OCI-LY1 (cell line): ENCODE data around the gene CD276.

ENCODE experiments used
- H2AFZ ChIP-seq: fragments of 200-600 bp; sonication (generic), shearing (Covaris generic); 2 replicates; pipeline ENCODE4 v1.6.0; 2014; ENCODE audit warnings: antibody characterized with exemption, mild to moderate bottlenecking, low read length
- H3F3A ChIP-seq: fragments of 200-600 bp; sonication (generic), shearing (Covaris generic); 2 replicates; pipeline ENCODE4 v1.6.0; 2014; ENCODE audit warnings: mild to moderate bottlenecking, antibody characterized with exemption, low read length, moderate library complexity; ENCODE audit not compliant: insufficient read depth
- H3K27ac ChIP-seq: fragments of 200-600 bp; sonication (generic); 2 replicates; pipeline ENCODE4 v1.5.1; 2014; ENCODE audit warnings: low read length, mixed run types, mild to moderate bottlenecking, low read depth; ENCODE audit not compliant: poor library complexity, severe bottlenecking
- H3K27me3 ChIP-seq: fragments of 200-600 bp; sonication (generic); 2 replicates; pipeline ENCODE4 v1.6.0; 2014; ENCODE audit warnings: antibody characterized with exemption, mild to moderate bottlenecking, low read length, moderate library complexity; ENCODE audit not compliant: insufficient read depth
- H3K36me3 ChIP-seq: fragments of 200-600 bp; sonication (generic); 2 replicates; pipeline ENCODE4 v1.6.1; 2014; ENCODE audit warnings: mild to moderate bottlenecking, antibody characterized with exemption, low read length, moderate library complexity, mixed read lengths; ENCODE audit not compliant: insufficient read depth
- H3K4me1 ChIP-seq: fragments of 200-600 bp; sonication (generic); 2 replicates; pipeline ENCODE4 v1.5.1; 2014; ENCODE audit warnings: mild to moderate bottlenecking, low read length, moderate library complexity; ENCODE audit not compliant: insufficient read depth, severe bottlenecking
- H3K4me2 ChIP-seq: fragments of 200-600 bp; sonication (generic), shearing (Covaris generic); 2 replicates; pipeline ENCODE4 v1.6.1; 2014; ENCODE audit warnings: low read length
- H3K4me3 ChIP-seq: fragments of 200-600 bp; sonication (generic); 2 replicates; pipeline ENCODE4 v1.5.1; 2014; ENCODE audit warnings: low read length, low read depth, mild to moderate bottlenecking, mixed read lengths; ENCODE audit not compliant: poor library complexity, severe bottlenecking
- H3K79me2 ChIP-seq: fragments of 200-600 bp; shearing (Covaris generic); 2 replicates; pipeline ENCODE4 v1.6.1; 2016; ENCODE audit warnings: mixed run types, low read length, mixed read lengths; ENCODE audit not compliant: insufficient read depth
- H3K9ac ChIP-seq: fragments of 200-600 bp; sonication (generic), shearing (Covaris generic); 2 replicates; pipeline ENCODE4 v1.6.1; 2014; ENCODE audit warnings: mild to moderate bottlenecking, low read length, mixed read lengths
- H3K9me2 ChIP-seq: fragments of 200-600 bp; sonication (generic), shearing (Covaris generic); 2 replicates; pipeline ENCODE4 v1.6.1; 2014; ENCODE audit warnings: low read depth, mild to moderate bottlenecking, low read length, mixed read lengths
- H3K9me3 ChIP-seq: fragments of 200-600 bp; shearing (Covaris generic); 2 replicates; pipeline ENCODE4 v1.6.1; 2014; ENCODE audit warnings: low read length, mixed read lengths
- H4K20me1 ChIP-seq: fragments of 200-600 bp; sonication (generic), shearing (Covaris generic); 2 replicates; pipeline ENCODE4 v1.6.0; 2016; ENCODE audit warnings: mild to moderate bottlenecking, low read length; ENCODE audit not compliant: insufficient read depth
- CTCF ChIP-seq: fragments of 200-600 bp; sonication (generic), shearing (Covaris generic); IDR thresholded peaks from 2 replicates; pipeline ENCODE4 v1.5.1; 2017; ENCODE audit warnings: mild to moderate bottlenecking, antibody characterized with exemption, low read length, moderate library complexity, mixed read lengths
- EZH2 ChIP-seq: fragments of 200-600 bp; sonication (generic), shearing (Covaris generic); IDR thresholded peaks from 2 replicates; pipeline ENCODE4 v1.8.0; 2017; ENCODE audit warnings: borderline replicate concordance, mixed run types, mild to moderate bottlenecking, antibody characterized with exemption, low read length, moderate library complexity, mixed read lengths

Gene CD276

DNA sequence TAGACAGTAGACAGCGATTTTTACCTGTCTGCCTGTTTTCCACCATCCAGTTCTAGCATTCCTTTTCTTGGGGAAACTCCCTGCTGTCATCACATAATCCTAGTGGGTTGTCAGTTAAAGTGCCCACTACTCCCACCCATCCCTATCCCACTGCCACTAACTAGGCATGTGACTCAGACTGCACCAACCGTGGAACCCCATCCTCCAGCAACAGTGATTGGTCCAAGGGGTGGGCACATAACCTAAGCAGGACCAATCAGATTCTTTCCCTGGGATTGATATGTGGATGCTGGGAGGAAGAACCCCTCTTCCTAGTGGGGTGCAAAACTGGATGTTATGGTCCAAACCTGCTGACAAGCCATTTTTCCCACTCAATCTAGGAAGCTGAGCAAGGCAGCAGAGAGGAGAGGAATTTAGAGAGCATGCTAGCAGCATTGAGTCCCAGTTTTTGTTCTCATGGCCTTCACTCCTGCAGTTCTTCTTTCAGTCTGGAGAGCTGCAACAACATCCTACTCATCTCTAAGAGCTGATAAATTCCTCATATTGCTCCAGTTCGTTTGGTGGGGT is 72.8 kb downstream of the CD276 start:
- no peaks in the 10 kb centered on the region for H3K9me2 ChIP-seq
- H3K79me2 ChIP-seq, result no peaks in the 10 kb centered on the region
- no peak overlapping the region for H3K4me2 ChIP-seq
- no peak overlapping the region for H3K4me3 ChIP-seq
- H3K4me1 ChIP-seq, result no peaks in the 10 kb centered on the region
- TF ChIP-seq EZH2 (no peak), CTCF (no peak)
- no peaks in the 10 kb centered on the region for H3K36me3 ChIP-seq
- H3F3A ChIP-seq, result no peaks in the 10 kb centered on the region
- no peak overlapping the region for H3K27ac ChIP-seq
- H3K9ac ChIP-seq, result no peak overlapping the region
- no peaks in the 10 kb centered on the region for H4K20me1 ChIP-seq
- H2AFZ ChIP-seq, result no peak overlapping the region
- H3K9me3 ChIP-seq, result no peaks in the 10 kb centered on the region
- no peaks in the 10 kb centered on the region for H3K27me3 ChIP-seq

- Histone ChIP-seq H3K4me3 (no peak overlapping the region), H3K9ac (no peak overlapping the region), H3K79me2 (no peaks in the 10 kb centered on the region), H3K36me3 (no peaks in the 10 kb centered on the region), H3K9me2 (no peaks in the 10 kb centered on the region), H3K27ac (no peak overlapping the region), H2AFZ (no peak overlapping the region), H3F3A (no peaks in the 10 kb centered on the region), H3K9me3 (no peaks in the 10 kb centered on the region), H4K20me1 (no peaks in the 10 kb centered on the region), H3K4me2 (no peak overlapping the region), H3K27me3 (no peaks in the 10 kb centered on the region), H3K4me1 (no peaks in the 10 kb centered on the region)
- TF ChIP-seq EZH2, result no peak
- TF ChIP-seq CTCF, result no peak
These were observed 73.4 kb downstream of the CD276 start for GRCh38 chr15:73757571-73757970.

GRCh38 chr15:73758461-73758860 is 74.3 kb downstream of the CD276 start:
- no peak overlapping the region for H2AFZ ChIP-seq
- no peak overlapping the region for H3K27ac ChIP-seq
- H3K36me3 ChIP-seq, result no peaks in the 10 kb centered on the region
- no peaks in the 10 kb centered on the region for H3K9me2 ChIP-seq
- H3K4me1 ChIP-seq, result no peaks in the 10 kb centered on the region
- H3K4me2 ChIP-seq, result no peak overlapping the region
- H3K79me2 ChIP-seq, result no peaks in the 10 kb centered on the region
- H3K4me3 ChIP-seq, result no peak overlapping the region
- H3K9me3 ChIP-seq, result no peaks in the 10 kb centered on the region
- no peak overlapping the region for H3K9ac ChIP-seq
- no peaks in the 10 kb centered on the region for H3F3A ChIP-seq
- H4K20me1 ChIP-seq, result no peaks in the 10 kb centered on the region
- TF ChIP-seq EZH2 (no peak), CTCF (no peak)
- H3K27me3 ChIP-seq, result no peaks in the 10 kb centered on the region
